Measurements from ENCODE around the gene CLDN1.

The CLDN1 gene

DNA sequence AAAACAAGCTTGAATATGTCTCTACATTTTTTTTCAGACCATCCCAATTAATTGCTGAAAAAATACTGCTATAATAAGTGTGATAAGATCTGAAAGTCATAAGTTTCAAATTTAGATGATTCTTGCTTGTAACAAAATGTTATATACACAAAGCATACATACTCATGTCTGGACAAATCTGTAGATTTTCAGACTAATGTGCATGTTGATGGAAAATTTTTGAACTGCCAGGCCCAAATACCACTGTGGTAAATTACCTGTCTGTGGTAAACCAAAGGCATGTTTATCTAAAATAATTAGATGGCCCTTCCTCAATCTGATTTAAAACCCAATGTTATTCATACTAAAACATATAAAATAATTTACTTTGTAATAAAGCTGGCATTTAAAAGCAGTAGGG, 34.0 kb upstream of the CLDN1 start:
- TF ChIP-seq, protein P1, sequence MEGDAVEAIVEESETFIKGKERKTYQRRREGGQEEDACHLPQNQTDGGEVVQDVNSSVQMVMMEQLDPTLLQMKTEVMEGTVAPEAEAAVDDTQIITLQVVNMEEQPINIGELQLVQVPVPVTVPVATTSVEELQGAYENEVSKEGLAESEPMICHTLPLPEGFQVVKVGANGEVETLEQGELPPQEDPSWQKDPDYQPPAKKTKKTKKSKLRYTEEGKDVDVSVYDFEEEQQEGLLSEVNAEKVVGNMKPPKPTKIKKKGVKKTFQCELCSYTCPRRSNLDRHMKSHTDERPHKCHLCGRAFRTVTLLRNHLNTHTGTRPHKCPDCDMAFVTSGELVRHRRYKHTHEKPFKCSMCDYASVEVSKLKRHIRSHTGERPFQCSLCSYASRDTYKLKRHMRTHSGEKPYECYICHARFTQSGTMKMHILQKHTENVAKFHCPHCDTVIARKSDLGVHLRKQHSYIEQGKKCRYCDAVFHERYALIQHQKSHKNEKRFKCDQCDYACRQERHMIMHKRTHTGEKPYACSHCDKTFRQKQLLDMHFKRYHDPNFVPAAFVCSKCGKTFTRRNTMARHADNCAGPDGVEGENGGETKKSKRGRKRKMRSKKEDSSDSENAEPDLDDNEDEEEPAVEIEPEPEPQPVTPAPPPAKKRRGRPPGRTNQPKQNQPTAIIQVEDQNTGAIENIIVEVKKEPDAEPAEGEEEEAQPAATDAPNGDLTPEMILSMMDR (IDR thresholded peaks at IDR 0.05), result no peak
- Histone ChIP-seq H3K27me3 (no peaks in the 10 kb centered on the region), H3K4me1 (ENCODE audit: control insufficient read depth in 1 of 2, insufficient read depth in 1 of 2, low read depth in 1 of 2, low read length in 1 of 2) (no peaks in the 10 kb centered on the region), H3K36me3 (no peaks in the 10 kb centered on the region), H3K27ac (no peak overlapping the region), H3K4me3 (ENCODE audit: low read depth in 1 of 2, low read length in 1 of 2) (no peak overlapping the region), H3K9me3 (no peaks in the 10 kb centered on the region)

DNA sequence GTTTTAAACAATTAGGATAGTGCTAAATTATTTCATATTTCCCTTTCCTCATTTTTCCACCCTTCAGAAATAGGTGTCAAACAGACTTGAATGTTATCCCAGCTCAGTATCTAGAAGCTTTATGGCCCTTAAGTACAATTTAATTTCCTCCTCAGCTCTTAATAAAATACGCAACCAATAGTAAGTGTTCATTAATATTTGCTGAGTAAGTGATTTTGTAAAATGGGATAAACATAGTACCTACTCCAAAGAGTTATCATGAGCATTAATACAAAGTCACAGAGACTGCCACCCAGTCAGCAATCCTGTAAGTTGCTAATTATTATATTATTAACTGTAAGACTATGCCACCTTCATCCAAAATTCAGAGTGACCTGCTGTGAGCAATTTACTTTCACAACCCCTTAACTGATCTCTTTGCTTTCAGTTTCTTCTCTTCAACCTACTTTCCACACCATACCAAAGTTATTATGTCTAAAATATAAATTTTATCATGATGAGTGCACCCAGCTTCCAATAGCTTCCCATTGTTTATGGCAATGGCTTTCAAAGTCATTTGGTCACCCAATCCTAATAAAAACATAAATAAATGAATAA, 30.7 kb upstream of the CLDN1 start:
- Histone ChIP-seq H3K36me3 (no peaks in the 10 kb centered on the region), H3K27ac (no peak overlapping the region), H3K27me3 (no peaks in the 10 kb centered on the region), H3K4me3 (ENCODE audit: low read depth in 1 of 2, low read length in 1 of 2) (no peak overlapping the region), H3K4me1 (ENCODE audit: control insufficient read depth in 1 of 2, insufficient read depth in 1 of 2, low read depth in 1 of 2, low read length in 1 of 2) (no peaks in the 10 kb centered on the region), H3K9me3 (no peaks in the 10 kb centered on the region)
- TF ChIP-seq, protein P1 (IDR thresholded peaks at IDR 0.05), result no peak

DNA sequence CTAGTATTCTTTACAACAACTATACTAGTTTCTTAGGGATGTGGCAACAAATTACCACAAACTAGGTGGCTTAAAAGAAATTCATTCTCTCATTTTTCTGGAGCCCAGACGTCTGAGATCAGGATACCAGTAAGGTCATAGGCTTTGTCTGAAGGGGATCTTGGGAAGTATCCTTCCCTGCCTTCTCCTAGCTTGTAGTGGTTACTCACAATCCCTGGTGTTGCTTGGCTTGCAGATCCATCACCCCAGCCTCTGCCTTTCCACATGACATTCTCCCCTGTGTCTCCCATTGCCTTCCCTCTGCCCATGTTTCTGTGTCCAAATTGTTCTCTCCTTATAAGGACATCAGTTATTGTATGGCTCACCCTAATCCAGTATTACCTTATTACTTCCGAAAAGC, 24.3 kb upstream of the CLDN1 start:
- Histone ChIP-seq H3K4me1 (ENCODE audit: control insufficient read depth in 1 of 2, insufficient read depth in 1 of 2, low read depth in 1 of 2, low read length in 1 of 2) (no peaks in the 10 kb centered on the region), H3K36me3 (no peaks in the 10 kb centered on the region), H3K27me3 (no peaks in the 10 kb centered on the region), H3K9me3 (no peaks in the 10 kb centered on the region), H3K27ac (no peak overlapping the region), H3K4me3 (ENCODE audit: low read depth in 1 of 2, low read length in 1 of 2) (no peak overlapping the region)
- TF ChIP-seq, protein P1 (IDR thresholded peaks at IDR 0.05), result no peak

DNA sequence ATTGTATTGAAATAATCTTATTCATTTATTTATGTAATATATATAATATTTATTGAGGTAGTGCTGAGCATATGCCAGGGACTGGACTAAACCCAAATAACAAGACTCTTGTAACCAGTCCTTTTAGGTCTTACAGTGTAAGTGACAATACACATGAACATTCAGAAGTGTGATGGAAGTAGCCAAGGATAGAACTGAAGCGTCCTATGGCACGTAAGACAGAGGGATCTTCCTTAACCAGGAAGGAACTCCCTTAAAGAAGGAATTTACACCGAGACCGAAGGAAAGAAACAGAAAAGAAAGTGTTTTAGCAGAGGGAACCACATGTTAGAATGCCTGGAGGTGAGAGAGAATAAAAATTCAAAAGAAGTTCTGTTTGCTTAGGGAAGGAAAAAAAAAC, 23.6 kb upstream of the CLDN1 start:
- Histone ChIP-seq H3K4me3 (ENCODE audit: low read depth in 1 of 2, low read length in 1 of 2) (no peak overlapping the region), H3K36me3 (no peaks in the 10 kb centered on the region), H3K4me1 (ENCODE audit: control insufficient read depth in 1 of 2, insufficient read depth in 1 of 2, low read depth in 1 of 2, low read length in 1 of 2) (no peaks in the 10 kb centered on the region), H3K9me3 (no peaks in the 10 kb centered on the region), H3K27me3 (no peaks in the 10 kb centered on the region), H3K27ac (no peak overlapping the region)
- TF ChIP-seq, protein P1 (IDR thresholded peaks at IDR 0.05), result no peak

DNA sequence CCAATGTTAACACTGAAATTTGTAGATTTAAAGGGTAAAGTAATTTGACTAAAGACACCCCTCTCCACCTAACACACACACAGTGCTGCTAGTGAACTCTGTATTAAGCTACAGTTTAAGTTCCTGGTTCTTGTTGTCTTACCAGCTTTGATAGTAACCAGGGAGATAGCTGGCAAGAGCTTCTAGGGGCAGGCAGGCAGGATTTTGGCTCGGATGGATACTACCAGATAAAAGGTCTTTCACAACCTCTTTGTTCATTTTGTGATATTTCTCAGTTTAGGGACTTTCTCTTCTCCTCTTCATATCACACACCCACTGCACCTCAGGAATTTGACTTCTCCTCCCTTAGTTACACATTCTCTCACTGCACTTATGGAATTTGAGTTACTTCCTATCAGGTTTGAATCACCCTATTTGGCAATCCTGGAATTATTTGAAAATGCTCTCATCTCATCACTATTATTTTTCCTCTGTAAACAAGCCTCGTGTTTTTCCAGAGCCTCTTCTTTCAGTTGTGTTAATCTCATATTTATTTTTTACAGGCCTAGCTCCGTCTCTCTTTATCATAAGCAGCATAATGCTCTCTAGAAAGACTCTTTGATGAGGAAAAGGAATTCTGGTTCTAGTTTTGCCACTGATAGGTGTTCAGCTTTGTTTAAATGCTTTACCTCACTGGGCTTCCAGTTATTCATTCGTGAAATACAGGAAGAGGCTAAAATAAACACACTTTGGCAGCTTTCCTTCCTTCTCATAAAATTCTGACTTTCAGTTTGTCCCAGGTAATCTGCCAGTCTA, 23.0 kb upstream of the CLDN1 start:
- Histone ChIP-seq H3K9me3 (no peaks in the 10 kb centered on the region), H3K27ac (no peak overlapping the region), H3K27me3 (no peaks in the 10 kb centered on the region), H3K4me3 (ENCODE audit: low read depth in 1 of 2, low read length in 1 of 2) (no peak overlapping the region), H3K36me3 (no peaks in the 10 kb centered on the region), H3K4me1 (ENCODE audit: control insufficient read depth in 1 of 2, insufficient read depth in 1 of 2, low read depth in 1 of 2, low read length in 1 of 2) (no peaks in the 10 kb centered on the region)
- TF ChIP-seq, protein P1 (IDR thresholded peaks at IDR 0.05), result no peak
